ENCODE data around the gene SLC34A1. TPM values are rescaled to one million over a fixed set of nuclear protein-coding genes. Genes with fewer than 3 reads are reported as not detected.
A peak's percentile ranks its signal among the peaks of the same experiment; 100 is the strongest.

Gene SLC34A1
- total and polyA plus RNA-seq, 2 donors (not counting 1 experiment from before 2014, with no cell fraction given): 0.06 TPM; not detected in 1

- Histone ChIP-seq H3K36me3 (replicated peaks in 1 of 2; ENCODE audit: control extremely low read depth in 1 of 2, control insufficient read depth in 1 of 2, extremely low read depth in 1 of 2, insufficient read depth in 2 of 2, low read length in 1 of 2) (peaks cover 0 to 16% of the 10 kb centered on the region in 2 experiments), H3K79me2 (ENCODE audit: control insufficient read depth, insufficient read depth, low read length) (peaks cover 52% of the 10 kb centered on the region), H3K27ac (ENCODE audit: low read length in 2 of 2) (peak within 1 kb of the TSS; percentile 62 to 80), H4K20me1 (ENCODE audit: control insufficient read depth, insufficient read depth, low read length, poor library complexity, severe bottlenecking) (peaks cover 43% of the 10 kb centered on the region), H3K27me3 (replicated peaks in 1 of 4; ENCODE audit: control extremely low read depth in 1 of 4, control insufficient read depth in 3 of 4, insufficient read depth in 4 of 4, low read length in 3 of 4) (no peaks in the 10 kb centered on the region), H3K4me1 (ENCODE audit: control insufficient read depth in 2 of 2, insufficient read depth in 2 of 2, low read length in 2 of 2) (peaks cover 56 to 63% of the 10 kb centered on the region in 2 donors), H3K9me3 (ENCODE audit: control extremely low read depth in 1 of 3, control insufficient read depth in 2 of 3, insufficient read depth in 1 of 3, low read length in 2 of 3) (no peaks in the 10 kb centered on the region), H3K9ac (ENCODE audit: low read length) (peak within 1 kb of the TSS; percentile 89), H3K4me2 (replicated peaks; ENCODE audit: low read depth, low read length, poor library complexity, severe bottlenecking) (peak within 1 kb of the TSS; percentile 99), H2AFZ (ENCODE audit: insufficient read depth, low read depth, low read length, poor library complexity, severe bottlenecking) (peak within 1 kb of the TSS; percentile 79), H3K4me3 (ENCODE audit: control extremely low read depth in 1 of 5, extremely low read depth in 1 of 5, insufficient read depth in 1 of 5, low read depth in 2 of 5, low read length in 4 of 5) (peak within 1 kb of the TSS; percentile 74 to 96 (median 92))
- CTCF ChIA-PET: interaction anchor here (1.0 to 7.2 kb wide), 7 partner anchors 13 to 97 kb away, joined by 3 to 60 read pairs (median 3); no protein-coding TSS in a partner anchor
- Mint-ChIP-seq H3K27me3 (no peaks in the 10 kb centered on the region), H3K27ac (peak within 1 kb of the TSS; percentile 95), H3K4me3 (peak within 1 kb of the TSS; percentile 87), H3K9me3 (ENCODE audit: insufficient read depth) (no peaks in the 10 kb centered on the region), H3K4me1 (peaks cover 76% of the 10 kb centered on the region)
- POLR2A ChIA-PET: interaction anchor here (0.5 kb wide), 1 partner anchor 74 kb away, joined by 3 read pairs; no protein-coding TSS in a partner anchor
- peak; percentile 88 for ATAC-seq (ENCODE audit: low read depth)
- intact Hi-C loops (cut with micrococcal nuclease): loop anchor here (1.0 to 2.0 kb wide), 4 partner anchors 13 to 225 kb away; partner anchors contain the start of gene NSD1
- under 1% methylated on average over 37 of the region's 37 CpGs for whole genome bisulfite sequencing (ENCODE audit: insufficient coverage)
- DNase-seq: peak; percentile 90
- TF ChIP-seq CTCF (IDR thresholded peaks at IDR 0.05) (no peak), EZH2 (IDR thresholded peaks at IDR 0.05; ENCODE audit: borderline replicate concordance, insufficient read depth, low read depth, low read length, poor library complexity, severe bottlenecking) (no peak)
Observed at GRCh38 chr5:177357459-177358351, 26.5 kb upstream of the SLC34A1 start, which contains the start of gene RGS14. Gene RGS14 (plus strand): TSS chr5:177357924. CDS start chr5:177358025, 101 bp downstream.
